ENCODE measurements around the gene IL26.

DNA sequence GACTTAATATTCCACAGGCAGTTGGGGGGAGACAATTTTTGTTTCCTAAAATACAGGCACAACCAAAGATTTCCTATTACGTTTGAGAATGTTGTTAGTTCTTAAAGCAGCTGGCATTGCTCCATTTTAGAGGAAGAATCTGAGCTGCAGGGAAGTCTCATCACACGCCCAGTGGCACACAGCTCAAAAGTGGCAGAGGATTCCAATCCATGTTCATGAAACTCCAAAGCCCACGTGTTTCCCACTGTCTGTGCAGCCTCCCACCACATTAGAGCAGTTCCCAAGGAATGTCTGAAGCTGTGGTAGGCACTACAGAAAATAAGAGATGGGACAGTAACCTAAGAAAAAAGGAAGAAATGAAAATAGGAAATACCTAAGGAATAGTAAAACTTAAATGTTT lies 6.1 kb upstream of the IL26 start:
- TF ChIP-seq, protein P1, sequence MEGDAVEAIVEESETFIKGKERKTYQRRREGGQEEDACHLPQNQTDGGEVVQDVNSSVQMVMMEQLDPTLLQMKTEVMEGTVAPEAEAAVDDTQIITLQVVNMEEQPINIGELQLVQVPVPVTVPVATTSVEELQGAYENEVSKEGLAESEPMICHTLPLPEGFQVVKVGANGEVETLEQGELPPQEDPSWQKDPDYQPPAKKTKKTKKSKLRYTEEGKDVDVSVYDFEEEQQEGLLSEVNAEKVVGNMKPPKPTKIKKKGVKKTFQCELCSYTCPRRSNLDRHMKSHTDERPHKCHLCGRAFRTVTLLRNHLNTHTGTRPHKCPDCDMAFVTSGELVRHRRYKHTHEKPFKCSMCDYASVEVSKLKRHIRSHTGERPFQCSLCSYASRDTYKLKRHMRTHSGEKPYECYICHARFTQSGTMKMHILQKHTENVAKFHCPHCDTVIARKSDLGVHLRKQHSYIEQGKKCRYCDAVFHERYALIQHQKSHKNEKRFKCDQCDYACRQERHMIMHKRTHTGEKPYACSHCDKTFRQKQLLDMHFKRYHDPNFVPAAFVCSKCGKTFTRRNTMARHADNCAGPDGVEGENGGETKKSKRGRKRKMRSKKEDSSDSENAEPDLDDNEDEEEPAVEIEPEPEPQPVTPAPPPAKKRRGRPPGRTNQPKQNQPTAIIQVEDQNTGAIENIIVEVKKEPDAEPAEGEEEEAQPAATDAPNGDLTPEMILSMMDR (IDR thresholded peaks at IDR 0.05; ENCODE audit: insufficient read depth, low read length) = no peak
- TF ChIP-seq POLR2AphosphoS5 (IDR thresholded peaks at IDR 0.05; ENCODE audit: low read depth) = no peak
- no peak for TF ChIP-seq SPI1 (IDR thresholded peaks at IDR 0.05; ENCODE audit: borderline replicate concordance, low read depth)
- TF ChIP-seq GABPA (IDR thresholded peaks at IDR 0.05; ENCODE audit: low read depth) = no peak
- TF ChIP-seq, protein P2, sequence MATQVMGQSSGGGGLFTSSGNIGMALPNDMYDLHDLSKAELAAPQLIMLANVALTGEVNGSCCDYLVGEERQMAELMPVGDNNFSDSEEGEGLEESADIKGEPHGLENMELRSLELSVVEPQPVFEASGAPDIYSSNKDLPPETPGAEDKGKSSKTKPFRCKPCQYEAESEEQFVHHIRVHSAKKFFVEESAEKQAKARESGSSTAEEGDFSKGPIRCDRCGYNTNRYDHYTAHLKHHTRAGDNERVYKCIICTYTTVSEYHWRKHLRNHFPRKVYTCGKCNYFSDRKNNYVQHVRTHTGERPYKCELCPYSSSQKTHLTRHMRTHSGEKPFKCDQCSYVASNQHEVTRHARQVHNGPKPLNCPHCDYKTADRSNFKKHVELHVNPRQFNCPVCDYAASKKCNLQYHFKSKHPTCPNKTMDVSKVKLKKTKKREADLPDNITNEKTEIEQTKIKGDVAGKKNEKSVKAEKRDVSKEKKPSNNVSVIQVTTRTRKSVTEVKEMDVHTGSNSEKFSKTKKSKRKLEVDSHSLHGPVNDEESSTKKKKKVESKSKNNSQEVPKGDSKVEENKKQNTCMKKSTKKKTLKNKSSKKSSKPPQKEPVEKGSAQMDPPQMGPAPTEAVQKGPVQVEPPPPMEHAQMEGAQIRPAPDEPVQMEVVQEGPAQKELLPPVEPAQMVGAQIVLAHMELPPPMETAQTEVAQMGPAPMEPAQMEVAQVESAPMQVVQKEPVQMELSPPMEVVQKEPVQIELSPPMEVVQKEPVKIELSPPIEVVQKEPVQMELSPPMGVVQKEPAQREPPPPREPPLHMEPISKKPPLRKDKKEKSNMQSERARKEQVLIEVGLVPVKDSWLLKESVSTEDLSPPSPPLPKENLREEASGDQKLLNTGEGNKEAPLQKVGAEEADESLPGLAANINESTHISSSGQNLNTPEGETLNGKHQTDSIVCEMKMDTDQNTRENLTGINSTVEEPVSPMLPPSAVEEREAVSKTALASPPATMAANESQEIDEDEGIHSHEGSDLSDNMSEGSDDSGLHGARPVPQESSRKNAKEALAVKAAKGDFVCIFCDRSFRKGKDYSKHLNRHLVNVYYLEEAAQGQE (IDR thresholded peaks at IDR 0.05; ENCODE audit: insufficient replicate concordance, low read depth) = no peak

Measured in HL-60 (cell line).